ENCODE data around the gene NUP210L.

DNA sequence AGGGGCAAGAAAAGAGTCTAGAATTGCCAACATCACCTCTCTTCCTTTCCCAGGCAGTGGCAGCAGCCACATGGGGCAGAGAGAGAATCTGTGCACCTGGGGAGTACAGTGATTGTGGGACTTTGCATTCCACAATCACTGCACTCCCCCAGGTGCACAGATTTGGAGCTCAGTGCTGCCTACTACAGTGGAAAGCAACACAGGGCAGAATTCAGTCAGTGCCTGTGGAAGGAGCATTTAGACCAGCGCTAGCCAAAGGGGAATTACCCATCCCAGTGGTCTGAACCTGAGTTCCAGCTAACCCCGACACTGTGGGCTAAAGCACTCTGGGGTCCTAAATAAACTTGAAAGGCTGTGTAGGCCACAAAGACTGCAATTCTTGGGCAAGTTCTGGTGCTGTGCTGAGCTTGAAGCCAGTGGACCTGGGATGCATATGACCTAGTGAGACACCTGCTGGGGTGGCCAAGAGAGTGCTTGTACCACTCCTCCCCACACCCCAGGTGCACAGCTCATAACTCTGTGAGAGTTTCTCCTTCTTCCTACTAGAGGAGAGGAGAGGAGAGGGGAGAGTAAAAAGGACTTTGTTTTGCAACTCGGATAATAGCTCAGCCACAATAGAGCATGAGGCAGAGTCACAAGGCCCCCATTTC lies 50.3 kb downstream of the NUP210L start:
- no peak for TF ChIP-seq EZH2phosphoT487 (IDR thresholded peaks at IDR 0.05; ENCODE audit: insufficient read depth, low read depth)
- no peak for TF ChIP-seq EZH2 (IDR thresholded peaks at IDR 0.05; ENCODE audit: insufficient read depth, poor library complexity, severe bottlenecking)

Data from GM23248 (cell line).